Neural progenitor cell (in vitro differentiated cells): ENCODE measurements around the gene QPCT.

Experiments
- CTCF ChIP-seq: fragments of 200-600 bp; sonication (generic); IDR thresholded peaks from 2 replicates; pipeline ENCODE4 v1.5.1; 2017; ENCODE audit warnings: antibody characterized with exemption, mild to moderate bottlenecking
- EZH2 ChIP-seq: fragments of 200-600 bp; sonication (generic); IDR thresholded peaks from 2 replicates; pipeline ENCODE4 v1.6.1; 2017; ENCODE audit warnings: antibody characterized with exemption, mild to moderate bottlenecking, moderate library complexity
- EZH2phosphoT487 ChIP-seq: fragments of 200-600 bp; sonication (generic); IDR thresholded peaks from 2 replicates; pipeline ENCODE4 v1.6.1; 2017; ENCODE audit warnings: antibody characterized with exemption

GRCh38 chr2:37338933-37339332, 5.5 kb upstream of the QPCT start:
- no peak for TF ChIP-seq EZH2phosphoT487
- TF ChIP-seq CTCF: no peak
- TF ChIP-seq EZH2: no peak
